HCT116 (cell line): ENCODE data around the gene CA10. TPM values are rescaled to one million over a fixed set of nuclear protein-coding genes. Genes with fewer than 3 reads are reported as not detected.

Experiments
- ATAC-seq: fragments of 200-7000 bp; cut with Tn5 transposase; 2 replicates; pipeline ENCODE4 v1.9.1; 2020; ENCODE audit warnings: mild to moderate bottlenecking, moderate library complexity
- BruUV-seq: library from RNA; stranded (reverse); fragments of 400-500 nt; replicated peaks from 2 replicates; lab custom pipeline; 2021; lab: Mats Ljungman, UMichigan
- CTCF ChIA-PET: fragments of 300-600 bp; sonication (Branson Sonifier 250); formaldehyde crosslinking; loops from one replicate; lab custom pipeline; 2021; ENCODE audit warnings: antibody characterized with exemption; lab: Charles Lee
- POLR2A ChIA-PET: fragments of 300-600, 350-600 bp; sonication (Branson Sonifier 250); formaldehyde crosslinking; loops from one replicate; lab custom pipeline; 2021; ENCODE audit warnings: antibody characterized with exemption; lab: Charles Lee
- RAD21 ChIA-PET, 2 experiments: fragments of 300-600 bp; sonication (Branson Sonifier 250); formaldehyde crosslinking; loops; one replicate each; lab custom pipeline; 2023; ENCODE audit warnings: low total read pairs in 2 of 2; ENCODE audit not compliant: uncharacterized antibody in 2 of 2, unreplicated experiment in 2 of 2, low non-redundant PET in 1 of 2; lab: Charles Lee
- DNase-seq: peaks from one replicate; pipeline ENCODE4 v3.0.0-alpha.2; 2010; ENCODE audit warnings: low read depth, low spot score
- H2AFZ ChIP-seq: fragments of 200-600 bp; shearing (Covaris generic), sonication (generic); 2 replicates; pipeline ENCODE4 v1.6.1; 2017; ENCODE audit warnings: low read depth, mixed run types, mixed read lengths, antibody characterized with exemption, low read length; ENCODE audit not compliant: poor library complexity, severe bottlenecking
- H3K27ac ChIP-seq: 2 replicates; pipeline ENCODE4 v1.5.1; 2012; ENCODE audit warnings: low read depth, low read length
- H3K27me3 ChIP-seq: fragments of 200-600 bp; sonication (generic); 2 replicates; pipeline ENCODE4 v1.6.1; 2016; ENCODE audit warnings: mixed run types, low read length, mixed read lengths; ENCODE audit not compliant: insufficient read depth
- H3K36me3 ChIP-seq, 2 experiments: fragments of 200-500 bp in 1 of 2; fragments of 200-600 bp in 1 of 2; sonication (Bioruptor generic) in 1 of 2; sonication (generic) in 1 of 2; 2 replicates each; pipeline versions ENCODE4 v1.5.1 to v1.6.1; 2014 to 2016; ENCODE audit warnings: low read length in 2 of 2, inconsistent platforms in 1 of 2, mixed read lengths in 1 of 2, mixed run types in 1 of 2; ENCODE audit not compliant: insufficient read depth in 2 of 2, control insufficient read depth in 1 of 2
- H3K4me1 ChIP-seq, 2 experiments: fragments of 200-600 bp in 1 of 2; sonication (generic) in 1 of 2; 2 replicates each; pipeline versions ENCODE4 v1.5.1 to v1.6.1; 2012 to 2017; ENCODE audit warnings: low read length in 2 of 2, inconsistent platforms in 1 of 2, mild to moderate bottlenecking in 1 of 2, mixed read lengths in 1 of 2, mixed run types in 1 of 2, moderate library complexity in 1 of 2; ENCODE audit not compliant: insufficient read depth in 2 of 2, control insufficient read depth in 1 of 2
- H3K4me2 ChIP-seq: fragments of 200-600 bp; sonication (generic); 2 replicates; pipeline ENCODE4 v1.6.1; 2017; ENCODE audit warnings: mixed run types, low read length, mixed read lengths
- H3K4me3 ChIP-seq, 2 experiments: fragments of 200-600 bp in 1 of 2; sonication (generic) in 1 of 2; replicated peaks in 1 of 2; 2 replicates each; pipeline ENCODE4 v1.5.1; 2011 to 2016; ENCODE audit warnings: low read length in 2 of 2, control low read depth in 1 of 2, low read depth in 1 of 2, mild to moderate bottlenecking in 1 of 2, mixed read lengths in 1 of 2, mixed run types in 1 of 2
- H3K79me2 ChIP-seq: fragments of 200-600 bp; sonication (generic); 2 replicates; pipeline ENCODE4 v1.6.1; 2017; ENCODE audit warnings: mild to moderate bottlenecking, mixed run types, low read length, moderate library complexity, mixed read lengths; ENCODE audit not compliant: insufficient read depth
- H3K9ac ChIP-seq: fragments of 200-600 bp; sonication (generic); 2 replicates; pipeline ENCODE4 v1.6.1; 2016; ENCODE audit warnings: low read length, mixed read lengths
- H3K9me2 ChIP-seq: fragments of 200-600 bp; sonication (generic), shearing (Covaris generic); 2 replicates; pipeline ENCODE4 v1.6.1; 2017; ENCODE audit warnings: mixed run types, mild to moderate bottlenecking, moderate library complexity; ENCODE audit not compliant: insufficient read depth
- H3K9me3 ChIP-seq, 2 experiments: fragments of 200-500 bp in 1 of 2; fragments of 200-600 bp in 1 of 2; sonication (Bioruptor generic) in 1 of 2; sonication (generic) in 1 of 2; 2 replicates each; pipeline ENCODE4 v1.6.1; 2014 to 2017; ENCODE audit warnings: low read length in 2 of 2, mixed read lengths in 2 of 2, inconsistent platforms in 1 of 2, low read depth in 1 of 2, mild to moderate bottlenecking in 1 of 2, mixed run types in 1 of 2, moderate library complexity in 1 of 2; ENCODE audit not compliant: control insufficient read depth in 1 of 2, insufficient read depth in 1 of 2
- H4K20me1 ChIP-seq: fragments of 200-600 bp; sonication (generic), shearing (Covaris generic); 2 replicates; pipeline ENCODE4 v1.6.1; 2017; ENCODE audit warnings: mixed run types, mild to moderate bottlenecking, moderate library complexity; ENCODE audit not compliant: insufficient read depth
- EGR1 ChIP-seq: IDR thresholded peaks from 2 replicates; pipeline ENCODE4 v1.6.1; 2012; ENCODE audit warnings: low read depth
- ELF1 ChIP-seq: IDR thresholded peaks from 2 replicates; pipeline ENCODE4 v1.6.1; 2012; ENCODE audit warnings: low read depth, borderline replicate concordance
- POLR2A ChIP-seq: IDR thresholded peaks from 2 replicates; pipeline ENCODE4 v1.7.0; 2011; ENCODE audit warnings: borderline replicate concordance; ENCODE audit not compliant: insufficient read depth, insufficient read length; ENCODE audit errors: extremely low read depth
- POLR2AphosphoS5 ChIP-seq: IDR thresholded peaks from 2 replicates; pipeline ENCODE4 v1.6.1; 2011; ENCODE audit warnings: mild to moderate bottlenecking, low read depth, low read length, moderate library complexity
- RAD21 ChIP-seq: IDR thresholded peaks from 2 replicates; pipeline ENCODE4 v1.6.1; 2012; ENCODE audit warnings: low read depth, mild to moderate bottlenecking
- SP1 ChIP-seq: IDR thresholded peaks from 2 replicates; pipeline ENCODE4 v1.6.1; 2012; ENCODE audit warnings: low read depth
- ZFX ChIP-seq: fragments of 450-650 bp; IDR thresholded peaks from 2 replicates; pipeline ENCODE4 v1.6.1; 2017
- ZNF274 ChIP-seq: fragments of 200-500 bp; sonication (Bioruptor generic); IDR thresholded peaks from 2 replicates; pipeline ENCODE4 v1.6.1; 2014; ENCODE audit warnings: mild to moderate bottlenecking, low read depth, low read length, inconsistent platforms
- intact Hi-C: fragments of 100-400 bp; cut with micrococcal nuclease; formaldehyde crosslinking; loops from 2 replicates; pipeline ENCODE4 v1.10.0; 2022
- total RNA-seq: library from RNA; stranded (reverse); gene quantifications from one replicate; pipeline ENCODE4 v1.2.1, GENCODE V29; 2021; ENCODE audit not compliant: unreplicated experiment
- TF ChIP-seq, protein P1 (sequence below): IDR thresholded peaks from 2 replicates; pipeline ENCODE4 v1.6.1; 2012
- TF ChIP-seq, protein P2 (sequence below): IDR thresholded peaks from 2 replicates; pipeline ENCODE4 v1.6.1; 2012; ENCODE audit warnings: low read depth

Gene CA10
- total RNA-seq, 1 experiment from 2014 or later, result not detected

DNA sequence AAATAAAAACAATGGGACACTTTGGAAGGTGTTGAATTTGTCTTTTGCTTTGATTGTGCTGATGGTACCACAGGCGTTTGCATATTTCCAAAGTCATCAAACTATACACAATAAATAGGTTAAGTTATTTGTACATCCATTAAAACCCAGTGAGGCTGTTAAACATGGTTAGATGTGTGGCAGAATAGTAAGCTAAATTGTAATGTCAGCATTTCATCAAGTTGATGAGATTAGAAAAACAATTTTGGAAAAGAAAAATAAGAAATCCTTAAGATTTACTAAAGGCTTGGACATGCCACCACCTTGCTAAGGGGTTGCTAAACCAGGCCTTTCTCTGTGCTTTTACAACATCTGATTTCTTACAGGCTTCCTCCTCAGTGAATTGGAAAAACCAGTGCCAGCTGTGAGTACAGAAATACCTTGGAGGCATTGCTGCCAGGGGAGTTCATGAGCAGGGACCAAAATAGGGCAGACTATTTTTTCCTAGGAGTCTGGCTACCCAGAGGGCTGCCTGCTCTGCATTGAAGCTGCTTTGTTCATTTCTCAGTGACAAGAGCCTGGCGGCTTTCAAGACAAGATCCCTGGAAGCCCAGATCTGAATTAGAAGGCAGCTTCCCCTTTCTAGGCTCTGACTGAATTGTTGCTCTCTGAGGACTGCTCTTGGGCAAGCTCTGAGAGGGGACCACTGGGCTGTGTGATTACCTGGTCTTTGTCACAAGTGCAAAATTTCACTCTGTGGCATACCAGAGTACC, 43.4 kb upstream of the CA10 start:
- H3K4me1 ChIP-seq, result no peaks in the 10 kb centered on the region
- H3K79me2 ChIP-seq, result no peaks in the 10 kb centered on the region
- POLR2A ChIA-PET, result no interaction called here
- CTCF ChIA-PET, result no interaction called here
- no peak overlapping the region for H3K4me3 ChIP-seq
- H4K20me1 ChIP-seq, result no peaks in the 10 kb centered on the region
- H3K9me3 ChIP-seq, result peaks cover 26 to 28% of the 10 kb centered on the region in 2 experiments; a peak in 2 of 4 replicates
- no peak for TF ChIP-seq ZNF274
- no peak for TF ChIP-seq ZFX
- no peak for TF ChIP-seq SP1
- TF ChIP-seq POLR2AphosphoS5, result no peak
- TF ChIP-seq POLR2A, result no peak
- TF ChIP-seq ELF1, result no peak
- TF ChIP-seq, protein P1, sequence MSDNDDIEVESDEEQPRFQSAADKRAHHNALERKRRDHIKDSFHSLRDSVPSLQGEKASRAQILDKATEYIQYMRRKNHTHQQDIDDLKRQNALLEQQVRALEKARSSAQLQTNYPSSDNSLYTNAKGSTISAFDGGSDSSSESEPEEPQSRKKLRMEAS, result no peak
- no peak for TF ChIP-seq EGR1
- TF ChIP-seq, protein P2, sequence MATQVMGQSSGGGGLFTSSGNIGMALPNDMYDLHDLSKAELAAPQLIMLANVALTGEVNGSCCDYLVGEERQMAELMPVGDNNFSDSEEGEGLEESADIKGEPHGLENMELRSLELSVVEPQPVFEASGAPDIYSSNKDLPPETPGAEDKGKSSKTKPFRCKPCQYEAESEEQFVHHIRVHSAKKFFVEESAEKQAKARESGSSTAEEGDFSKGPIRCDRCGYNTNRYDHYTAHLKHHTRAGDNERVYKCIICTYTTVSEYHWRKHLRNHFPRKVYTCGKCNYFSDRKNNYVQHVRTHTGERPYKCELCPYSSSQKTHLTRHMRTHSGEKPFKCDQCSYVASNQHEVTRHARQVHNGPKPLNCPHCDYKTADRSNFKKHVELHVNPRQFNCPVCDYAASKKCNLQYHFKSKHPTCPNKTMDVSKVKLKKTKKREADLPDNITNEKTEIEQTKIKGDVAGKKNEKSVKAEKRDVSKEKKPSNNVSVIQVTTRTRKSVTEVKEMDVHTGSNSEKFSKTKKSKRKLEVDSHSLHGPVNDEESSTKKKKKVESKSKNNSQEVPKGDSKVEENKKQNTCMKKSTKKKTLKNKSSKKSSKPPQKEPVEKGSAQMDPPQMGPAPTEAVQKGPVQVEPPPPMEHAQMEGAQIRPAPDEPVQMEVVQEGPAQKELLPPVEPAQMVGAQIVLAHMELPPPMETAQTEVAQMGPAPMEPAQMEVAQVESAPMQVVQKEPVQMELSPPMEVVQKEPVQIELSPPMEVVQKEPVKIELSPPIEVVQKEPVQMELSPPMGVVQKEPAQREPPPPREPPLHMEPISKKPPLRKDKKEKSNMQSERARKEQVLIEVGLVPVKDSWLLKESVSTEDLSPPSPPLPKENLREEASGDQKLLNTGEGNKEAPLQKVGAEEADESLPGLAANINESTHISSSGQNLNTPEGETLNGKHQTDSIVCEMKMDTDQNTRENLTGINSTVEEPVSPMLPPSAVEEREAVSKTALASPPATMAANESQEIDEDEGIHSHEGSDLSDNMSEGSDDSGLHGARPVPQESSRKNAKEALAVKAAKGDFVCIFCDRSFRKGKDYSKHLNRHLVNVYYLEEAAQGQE, result no peak
- no peak for TF ChIP-seq RAD21
- RAD21 ChIA-PET, result no interaction called here
- no peak overlapping the region for H3K4me2 ChIP-seq
- H3K27me3 ChIP-seq, result no peaks in the 10 kb centered on the region
- H3K27ac ChIP-seq, result no peak overlapping the region
- H2AFZ ChIP-seq, result no peak overlapping the region
- DNase-seq, result no peak
- no TSS peak for BruUV-seq
- ATAC-seq, result no peak
- intact Hi-C loops, result no loop called here
- H3K9ac ChIP-seq, result no peak overlapping the region
- no peaks in the 10 kb centered on the region for H3K36me3 ChIP-seq
- H3K9me2 ChIP-seq, result no peaks in the 10 kb centered on the region
